ENCODE results near the gene MARCHF11. TPM values are rescaled to one million over a fixed set of nuclear protein-coding genes. Genes with fewer than 3 reads are reported as not detected.

The MARCHF11 gene
- total and polyA plus RNA-seq, 2 donors from 2014 or later = 0.47 TPM; not detected in 1

DNA sequence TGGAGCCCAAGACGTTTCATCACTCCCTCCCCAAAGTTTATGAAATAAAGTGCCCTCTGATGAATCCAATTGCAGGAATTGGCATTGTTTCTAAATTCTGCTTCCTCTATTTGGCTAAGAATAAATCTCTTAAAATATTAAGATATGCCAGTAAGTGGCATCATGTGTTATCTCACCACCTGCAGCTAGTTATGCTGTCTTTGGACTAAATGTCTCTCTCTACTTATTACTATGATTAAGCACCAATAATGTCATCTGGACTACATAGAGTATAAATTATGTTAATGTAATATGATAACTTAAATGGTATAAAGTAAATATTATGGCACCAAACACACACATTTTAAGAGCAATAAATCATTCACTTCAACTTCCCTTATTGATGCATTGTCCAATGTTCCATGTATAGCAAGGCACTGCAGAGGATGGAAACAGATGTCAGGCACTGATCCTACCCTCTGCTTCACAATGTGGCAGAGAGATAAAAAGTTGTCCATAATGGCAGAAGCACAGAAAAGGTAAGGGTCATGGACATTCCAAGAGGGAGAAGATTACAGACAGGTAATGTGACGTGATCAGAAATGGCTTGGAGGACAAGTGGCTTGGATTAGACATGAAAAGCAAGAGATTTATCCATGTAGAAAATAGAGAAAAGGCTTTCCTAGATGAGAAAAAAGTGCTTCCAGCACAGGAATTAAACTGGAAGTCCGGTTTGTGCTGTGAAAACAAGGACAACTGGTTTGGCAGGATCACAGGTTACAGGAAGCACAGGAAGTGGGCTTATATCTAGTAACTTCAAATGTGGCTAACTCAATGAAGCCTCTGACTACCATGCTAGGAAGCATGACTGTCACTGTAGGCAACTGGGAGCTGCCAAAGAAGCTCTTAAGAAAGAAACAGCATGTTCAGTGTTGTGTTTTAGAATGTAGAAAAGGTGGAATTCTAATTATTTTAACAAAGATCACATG lies 26.7 kb downstream of the MARCHF11 start:
- Histone ChIP-seq H3K4me3 (ENCODE audit: low read length in 3 of 3) (no peak overlapping the region), H3K27ac (ENCODE audit: low read depth in 2 of 2, low read length in 2 of 2) (no peak overlapping the region), H3K36me3 (ENCODE audit: control insufficient read depth in 2 of 3, insufficient read depth in 3 of 3, low read length in 3 of 3) (no peaks in the 10 kb centered on the region), H3K9me3 (ENCODE audit: control insufficient read depth in 2 of 3, insufficient read depth in 1 of 3, low read length in 3 of 3) (peaks cover 0 to 7% (median 3%) of the 10 kb centered on the region in 3 donors), H3K4me1 (ENCODE audit: control insufficient read depth in 2 of 3, insufficient read depth in 2 of 3, low read depth in 1 of 3, low read length in 3 of 3) (peaks cover 0 to 2% (median 0%) of the 10 kb centered on the region in 3 donors), H3K27me3 (ENCODE audit: control insufficient read depth, insufficient read depth, low read length) (no peaks in the 10 kb centered on the region), H3K9ac (ENCODE audit: low read length in 3 of 3) (no peak overlapping the region)
- intact Hi-C loops (cut with DNase I) = no loop called here
- no peak for FAIRE-seq
- DNase-seq = no peak
- TF ChIP-seq, protein P1, sequence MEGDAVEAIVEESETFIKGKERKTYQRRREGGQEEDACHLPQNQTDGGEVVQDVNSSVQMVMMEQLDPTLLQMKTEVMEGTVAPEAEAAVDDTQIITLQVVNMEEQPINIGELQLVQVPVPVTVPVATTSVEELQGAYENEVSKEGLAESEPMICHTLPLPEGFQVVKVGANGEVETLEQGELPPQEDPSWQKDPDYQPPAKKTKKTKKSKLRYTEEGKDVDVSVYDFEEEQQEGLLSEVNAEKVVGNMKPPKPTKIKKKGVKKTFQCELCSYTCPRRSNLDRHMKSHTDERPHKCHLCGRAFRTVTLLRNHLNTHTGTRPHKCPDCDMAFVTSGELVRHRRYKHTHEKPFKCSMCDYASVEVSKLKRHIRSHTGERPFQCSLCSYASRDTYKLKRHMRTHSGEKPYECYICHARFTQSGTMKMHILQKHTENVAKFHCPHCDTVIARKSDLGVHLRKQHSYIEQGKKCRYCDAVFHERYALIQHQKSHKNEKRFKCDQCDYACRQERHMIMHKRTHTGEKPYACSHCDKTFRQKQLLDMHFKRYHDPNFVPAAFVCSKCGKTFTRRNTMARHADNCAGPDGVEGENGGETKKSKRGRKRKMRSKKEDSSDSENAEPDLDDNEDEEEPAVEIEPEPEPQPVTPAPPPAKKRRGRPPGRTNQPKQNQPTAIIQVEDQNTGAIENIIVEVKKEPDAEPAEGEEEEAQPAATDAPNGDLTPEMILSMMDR (IDR thresholded peaks at IDR 0.05; ENCODE audit: borderline replicate concordance, extremely low read depth, insufficient read depth) = no peak

DNA sequence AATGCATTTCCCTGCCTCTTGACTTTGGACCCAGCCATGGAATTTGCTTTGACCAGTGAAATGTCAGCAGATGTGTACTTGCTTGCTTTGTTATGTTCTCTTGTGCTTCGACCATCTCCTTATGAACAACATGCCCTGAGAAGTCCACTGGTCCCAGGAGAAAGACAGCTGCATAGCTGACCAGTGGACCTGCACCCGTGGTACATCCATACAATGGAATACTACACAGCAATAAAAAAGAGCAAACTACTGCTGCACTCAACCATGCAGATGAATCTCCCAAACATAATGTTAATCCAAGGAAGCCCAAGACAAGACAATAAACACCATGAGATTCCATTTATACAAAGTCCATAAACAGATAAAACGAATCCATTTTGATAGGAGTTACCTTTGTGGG lies 30.0 kb downstream of the MARCHF11 start:
- Histone ChIP-seq H3K9ac (ENCODE audit: low read length in 3 of 3) (no peak overlapping the region), H3K36me3 (ENCODE audit: control insufficient read depth in 2 of 3, insufficient read depth in 3 of 3, low read length in 3 of 3) (no peaks in the 10 kb centered on the region), H3K27ac (ENCODE audit: low read depth in 2 of 2, low read length in 2 of 2) (no peak overlapping the region), H3K4me1 (ENCODE audit: control insufficient read depth in 2 of 3, insufficient read depth in 2 of 3, low read depth in 1 of 3, low read length in 3 of 3) (peaks cover 0 to 2% (median 0%) of the 10 kb centered on the region in 3 donors), H3K9me3 (ENCODE audit: control insufficient read depth in 2 of 3, insufficient read depth in 1 of 3, low read length in 3 of 3) (peaks cover 0 to 7% (median 3%) of the 10 kb centered on the region in 3 donors), H3K27me3 (ENCODE audit: control insufficient read depth, insufficient read depth, low read length) (no peaks in the 10 kb centered on the region), H3K4me3 (ENCODE audit: low read length in 3 of 3) (no peak overlapping the region)
- intact Hi-C loops (cut with DNase I) = no loop called here
- no peak for FAIRE-seq
- DNase-seq = no peak
- TF ChIP-seq, protein P1 (IDR thresholded peaks at IDR 0.05; ENCODE audit: borderline replicate concordance, extremely low read depth, insufficient read depth) = no peak

DNA sequence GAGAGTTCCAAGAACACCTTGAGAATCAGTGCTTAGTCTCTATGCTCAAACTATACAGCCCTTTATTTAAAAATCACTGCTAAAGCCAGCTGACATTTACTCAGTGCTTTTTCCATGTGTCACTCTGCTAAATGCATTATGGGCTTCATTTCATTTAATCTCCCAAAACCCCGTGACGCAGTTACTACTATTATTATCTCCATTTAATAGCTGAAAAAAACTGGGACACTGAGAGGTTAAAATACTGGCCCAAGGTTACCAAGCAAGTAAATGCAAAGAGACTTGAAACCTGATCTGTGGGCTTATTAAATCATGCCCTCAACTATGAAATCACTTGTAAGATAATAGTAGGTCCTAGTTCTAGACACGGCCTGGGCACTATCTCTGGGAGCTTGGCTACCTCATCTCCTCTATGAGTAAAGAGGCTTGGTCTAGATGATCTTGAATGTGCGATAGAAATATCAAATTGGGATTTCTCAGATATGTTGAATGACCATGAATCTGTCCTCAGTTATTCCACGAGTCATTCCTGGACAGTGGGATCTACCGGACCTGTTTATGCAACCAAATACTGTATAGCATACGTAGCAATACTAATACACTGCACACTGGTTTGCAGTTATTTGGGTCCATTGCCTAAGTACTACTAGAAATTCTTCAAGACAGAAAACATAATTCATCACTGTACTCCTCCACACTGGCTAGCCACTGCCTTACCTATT lies 32.3 kb downstream of the MARCHF11 start:
- TF ChIP-seq, protein P1 (IDR thresholded peaks at IDR 0.05; ENCODE audit: borderline replicate concordance, extremely low read depth, insufficient read depth) = no peak
- DNase-seq (no peak), FAIRE-seq (no peak)
- Histone ChIP-seq H3K9me3 (ENCODE audit: control insufficient read depth in 2 of 3, insufficient read depth in 1 of 3, low read length in 3 of 3) (peaks cover 0 to 7% (median 3%) of the 10 kb centered on the region in 3 donors), H3K27me3 (ENCODE audit: control insufficient read depth, insufficient read depth, low read length) (no peaks in the 10 kb centered on the region), H3K27ac (ENCODE audit: low read depth in 2 of 2, low read length in 2 of 2) (no peak overlapping the region), H3K4me1 (ENCODE audit: control insufficient read depth in 2 of 3, insufficient read depth in 2 of 3, low read depth in 1 of 3, low read length in 3 of 3) (no peaks in the 10 kb centered on the region), H3K9ac (ENCODE audit: low read length in 3 of 3) (no peak overlapping the region), H3K4me3 (ENCODE audit: low read length in 3 of 3) (no peak overlapping the region), H3K36me3 (ENCODE audit: control insufficient read depth in 2 of 3, insufficient read depth in 3 of 3, low read length in 3 of 3) (no peaks in the 10 kb centered on the region)
- intact Hi-C loops (cut with DNase I) = no loop called here
